ENCODE data around the gene GRB2.

GRB2 gene

GRCh38 chr17:75326226-75326848 is 79.1 kb downstream of the GRB2 start:
- Histone ChIP-seq H3K4me3 (no peak overlapping the region), H3K9me3 (no peaks in the 10 kb centered on the region), H3K27ac (no peak overlapping the region), H3K27me3 (no peaks in the 10 kb centered on the region), H3K4me1 (peaks cover 0 to 5% (median 0%) of the 10 kb centered on the region in 4 donors), H3K36me3 (peaks cover 7 to 32% (median 13%) of the 10 kb centered on the region in 3 donors)
- intact Hi-C loops (cut with DNase I; ENCODE audit: low total_unique reads) = no loop called here
- TF ChIP-seq CTCF (IDR thresholded peaks at IDR 0.05) = no peak
- DNase-seq = no peak

GRCh38 chr17:75325827-75326225 is 79.7 kb downstream of the GRB2 start:
- Histone ChIP-seq H3K27ac (no peak overlapping the region), H3K36me3 (peaks cover 11 to 30% (median 14%) of the 10 kb centered on the region in 3 donors), H3K4me3 (no peak overlapping the region), H3K9me3 (no peaks in the 10 kb centered on the region), H3K4me1 (peaks cover 0 to 5% (median 0%) of the 10 kb centered on the region in 4 donors), H3K27me3 (no peaks in the 10 kb centered on the region)
- DNase-seq = peak in 1 of 2 donors; percentile 43
- no peak for TF ChIP-seq CTCF (IDR thresholded peaks at IDR 0.05)
- intact Hi-C loops (cut with DNase I; ENCODE audit: low total_unique reads) = no loop called here

GRCh38 chr17:75325348-75325747 is 80.1 kb downstream of the GRB2 start:
- Histone ChIP-seq H3K4me3 (no peak overlapping the region), H3K36me3 (peaks cover 16 to 32% (median 19%) of the 10 kb centered on the region in 3 donors), H3K4me1 (peaks cover 0 to 5% (median 0%) of the 10 kb centered on the region in 4 donors), H3K27ac (no peak overlapping the region), H3K9me3 (no peaks in the 10 kb centered on the region), H3K27me3 (no peaks in the 10 kb centered on the region)
- intact Hi-C loops (cut with DNase I; ENCODE audit: low total_unique reads) = no loop called here
- no peak for TF ChIP-seq CTCF (IDR thresholded peaks at IDR 0.05)
- DNase-seq = no peak

- DNase-seq = no peak
- intact Hi-C loops (cut with DNase I; ENCODE audit: low total_unique reads) = loop anchor here (5.0 kb wide), 1 partner anchor 196 kb away; the partner anchor contains the start of genes CASKIN2 and TSEN54
- no peaks in the 10 kb centered on the region for H3K9me3 ChIP-seq
- no peak overlapping the region for H3K27ac ChIP-seq
- no peak for TF ChIP-seq CTCF (IDR thresholded peaks at IDR 0.05)
- H3K27me3 ChIP-seq = no peaks in the 10 kb centered on the region
- peaks cover 33 to 62% (median 39%) of the 10 kb centered on the region in 3 donors for H3K36me3 ChIP-seq
- no peak overlapping the region for H3K4me3 ChIP-seq
- H3K4me1 ChIP-seq = peaks cover 0 to 5% (median 0%) of the 10 kb centered on the region in 4 donors
Measured at GRCh38 chr17:75321506-75321905, 84.0 kb downstream of the GRB2 start.

GRCh38 chr17:75319904-75320691 is 85.4 kb downstream of the GRB2 start:
- Histone ChIP-seq H3K27me3 (no peaks in the 10 kb centered on the region), H3K36me3 (peaks cover 33 to 59% (median 39%) of the 10 kb centered on the region in 3 donors), H3K4me3 (no peak overlapping the region), H3K9me3 (no peaks in the 10 kb centered on the region), H3K4me1 (peaks cover 0 to 5% (median 0%) of the 10 kb centered on the region in 4 donors), H3K27ac (no peak overlapping the region)
- no peak for TF ChIP-seq CTCF (IDR thresholded peaks at IDR 0.05)
- DNase-seq = no peak
- intact Hi-C loops (cut with DNase I; ENCODE audit: low total_unique reads) = loop anchor here (5.0 kb wide), 1 partner anchor 197 kb away; the partner anchor contains the start of genes CASKIN2 and TSEN54

Measured in tibial artery (tissue), 4 donors.